BLaER1 treated with 17β-estradiol and CSF1 and Interleukin-3, amounts not matched to agents 10 nM and 100 nM (cell line): Measurements from ENCODE around the gene STX12.
A peak's percentile ranks its signal among the peaks of the same experiment; 100 is the strongest.
"Not testable (repeated sequence)": the region's sequence is repeated elsewhere in the genome, so short reads cannot be mapped to it uniquely, and the experiment has no call there.

Experiments used
- H3K27ac ChIP-seq, 11 experiments: shearing (Covaris generic); formaldehyde crosslinking; 2 replicates each; pipeline ENCODE4 v1.8.1; 2022
- H3K27me3 ChIP-seq, 11 experiments: shearing (Covaris generic); formaldehyde crosslinking; 2 replicates each; pipeline ENCODE4 v1.8.1; 2022
- H3K36me3 ChIP-seq, 11 experiments: shearing (Covaris generic); formaldehyde crosslinking; 2 replicates each; pipeline ENCODE4 v1.8.1; 2022
- H3K4me1 ChIP-seq, 10 experiments: shearing (Covaris generic); formaldehyde crosslinking; 2 replicates each; pipeline ENCODE4 v1.8.1; 2022
- H3K4me2 ChIP-seq, 11 experiments: shearing (Covaris generic); formaldehyde crosslinking; 2 replicates each; pipeline ENCODE4 v1.8.1; 2022
- H3K4me3 ChIP-seq, 10 experiments: shearing (Covaris generic); formaldehyde crosslinking; 2 replicates each; pipeline ENCODE4 v1.8.1; 2022
- H3K9ac ChIP-seq, 11 experiments: shearing (Covaris generic); formaldehyde crosslinking; 2 replicates each; pipeline ENCODE4 v1.8.1; 2022
- H3K9me3 ChIP-seq, 11 experiments: shearing (Covaris generic); formaldehyde crosslinking; replicated peaks in 1 of 11; 2 replicates each; pipeline ENCODE4 v1.8.1; 2022
- H4K20me1 ChIP-seq, 11 experiments: shearing (Covaris generic); formaldehyde crosslinking; 2 replicates each; pipeline ENCODE4 v1.8.1; 2022
- Cebpa-rat ChIP-seq, 11 experiments: shearing (Covaris generic); IDR thresholded peaks; 2 replicates each; pipeline ENCODE4 v1.8.1; 2022

The STX12 gene

GRCh38 chr1:27863538-27863915, 90.5 kb downstream of the STX12 start:
- Histone ChIP-seq H3K4me1 (peaks cover 58 to 98% (median 96%) of the 10 kb centered on the region in 10 experiments), H3K4me2 (peak overlapping the region; percentile 76 to 100 (median 90))

GRCh38 chr1:27864264-27864895, 91.4 kb downstream of the STX12 start:
- Histone ChIP-seq H3K4me1 (peaks cover 60 to 98% (median 96%) of the 10 kb centered on the region in 10 experiments), H3K36me3 (no peaks in the 10 kb centered on the region), H3K9me3 (no peaks in the 10 kb centered on the region), H3K27ac (peak overlapping the region; percentile 81 to 99 (median 93)), H4K20me1 (no peaks in the 10 kb centered on the region), H3K4me3 (peak overlapping the region in 4 of 10 experiments; percentile 10 to 38 (median 25); a peak in 5 of 20 replicates), H3K27me3 (no peaks in the 10 kb centered on the region), H3K9ac (peak overlapping the region; percentile 66 to 94 (median 79)), H3K4me2 (peak overlapping the region; percentile 76 to 100 (median 90))
- TF ChIP-seq Cebpa-rat (IDR thresholded peaks at IDR 0.05) = no peak

More at GRCh38 chr1:27863538-27863915, 90.5 kb downstream of the STX12 start:
- TF ChIP-seq Cebpa-rat (IDR thresholded peaks at IDR 0.05) = peak in 1 of 11 experiments; percentile 31; a peak in 2 of 22 replicates
- H3K27me3 ChIP-seq = no peaks in the 10 kb centered on the region
- H3K27ac ChIP-seq = peak overlapping the region; percentile 81 to 99 (median 93)
- H3K9ac ChIP-seq = peak overlapping the region; percentile 66 to 94 (median 79)
- H3K4me3 ChIP-seq = peak overlapping the region in 4 of 10 experiments; percentile 10 to 42 (median 25); a peak in 4 of 20 replicates
- H3K36me3 ChIP-seq = no peaks in the 10 kb centered on the region
- no peaks in the 10 kb centered on the region for H3K9me3 ChIP-seq
- no peaks in the 10 kb centered on the region for H4K20me1 ChIP-seq

GRCh38 chr1:27865821-27866220, 92.8 kb downstream of the STX12 start:
- H3K9ac ChIP-seq = peak overlapping the region in 4 of 11 experiments; percentile 19 to 94 (median 94); a peak in 5 of 22 replicates
- no peak for TF ChIP-seq Cebpa-rat (IDR thresholded peaks at IDR 0.05)
- H3K9me3 ChIP-seq = no peaks in the 10 kb centered on the region
- H3K4me2 ChIP-seq = peak overlapping the region in 9 of 11 experiments; percentile 76 to 100 (median 97); a peak in 18 of 22 replicates
- H3K4me1 ChIP-seq = peaks cover 67 to 100% (median 97%) of the 10 kb centered on the region in 10 experiments
- peak overlapping the region; percentile 18 to 99 (median 93); a peak in 20 of 22 replicates for H3K27ac ChIP-seq
- no peaks in the 10 kb centered on the region for H4K20me1 ChIP-seq
- no peaks in the 10 kb centered on the region for H3K27me3 ChIP-seq
- no peaks in the 10 kb centered on the region for H3K36me3 ChIP-seq
- no peak overlapping the region for H3K4me3 ChIP-seq

GRCh38 chr1:27868556-27868931, 95.5 kb downstream of the STX12 start:
- Histone ChIP-seq H3K27ac (peak overlapping the region; percentile 57 to 99 (median 84)), H3K9ac (peak overlapping the region; percentile 21 to 73 (median 65); a peak in 21 of 22 replicates), H3K9me3 (no peaks in the 10 kb centered on the region), H4K20me1 (peaks cover 0 to 11% (median 4%) of the 10 kb centered on the region in 11 experiments; a peak in 7 of 22 replicates), H3K27me3 (no peaks in the 10 kb centered on the region), H3K36me3 (peaks cover 0 to 6% (median 0%) of the 10 kb centered on the region in 11 experiments; a peak in 4 of 22 replicates), H3K4me1 (peaks cover 62 to 87% (median 83%) of the 10 kb centered on the region in 10 experiments), H3K4me3 (peak overlapping the region in 5 of 10 experiments; percentile 18 to 53 (median 38); a peak in 6 of 20 replicates), H3K4me2 (peak overlapping the region; percentile 81 to 100 (median 90))
- TF ChIP-seq Cebpa-rat (IDR thresholded peaks at IDR 0.05) = no peak

- no peak for TF ChIP-seq Cebpa-rat (IDR thresholded peaks at IDR 0.05)
- H3K4me2 ChIP-seq = peak overlapping the region; percentile 81 to 100 (median 90)
- H3K27ac ChIP-seq = peak overlapping the region; percentile 57 to 99 (median 84)
- no peaks in the 10 kb centered on the region for H3K27me3 ChIP-seq
- H3K4me1 ChIP-seq = peaks cover 62 to 87% (median 80%) of the 10 kb centered on the region in 10 experiments
- peak overlapping the region; percentile 21 to 73 (median 65) for H3K9ac ChIP-seq
- peak overlapping the region; percentile 4 to 53 (median 19); a peak in 12 of 20 replicates for H3K4me3 ChIP-seq
- no peaks in the 10 kb centered on the region for H3K9me3 ChIP-seq
- H4K20me1 ChIP-seq = peaks cover 0 to 17% (median 4%) of the 10 kb centered on the region in 11 experiments; a peak in 7 of 22 replicates
- peaks cover 0 to 12% (median 0%) of the 10 kb centered on the region in 11 experiments; a peak in 4 of 22 replicates for H3K36me3 ChIP-seq
Measured at GRCh38 chr1:27868932-27869718, 96.1 kb downstream of the STX12 start.

GRCh38 chr1:27869719-27870085, 96.7 kb downstream of the STX12 start:
- Histone ChIP-seq H3K27me3 (no peaks in the 10 kb centered on the region), H3K4me2 (peak overlapping the region; percentile 81 to 100 (median 90)), H3K4me1 (peaks cover 62 to 87% (median 79%) of the 10 kb centered on the region in 10 experiments), H3K9me3 (no peaks in the 10 kb centered on the region), H3K9ac (peak overlapping the region; percentile 21 to 73 (median 65); a peak in 18 of 22 replicates), H4K20me1 (peaks cover 0 to 23% (median 4%) of the 10 kb centered on the region in 11 experiments; a peak in 7 of 22 replicates), H3K4me3 (peak overlapping the region in 8 of 10 experiments; percentile 4 to 53 (median 21); a peak in 9 of 20 replicates), H3K27ac (peak overlapping the region; percentile 57 to 99 (median 84); a peak in 21 of 22 replicates), H3K36me3 (peaks cover 0 to 17% (median 0%) of the 10 kb centered on the region in 11 experiments; a peak in 4 of 22 replicates)
- no peak for TF ChIP-seq Cebpa-rat (IDR thresholded peaks at IDR 0.05)

- Histone ChIP-seq H3K4me1 (peaks cover 64 to 85% (median 77%) of the 10 kb centered on the region in 10 experiments), H3K27ac (peak overlapping the region in 6 of 11 experiments; percentile 4 to 27 (median 14); a peak in 2 of 22 replicates), H4K20me1 (peaks cover 0 to 31% (median 7%) of the 10 kb centered on the region in 11 experiments; a peak in 9 of 22 replicates), H3K4me2 (peak overlapping the region in 3 of 11 experiments; percentile 44 to 100 (median 98); a peak in 6 of 22 replicates), H3K36me3 (peaks cover 0 to 22% (median 3%) of the 10 kb centered on the region in 11 experiments; a peak in 14 of 22 replicates)
- H3K9me3 ChIP-seq, H3K27me3 ChIP-seq, H3K4me3 ChIP-seq, H3K9ac ChIP-seq: not testable (repeated sequence)
Measured at GRCh38 chr1:27871076-27871475, 98.1 kb downstream of the STX12 start.

GRCh38 chr1:27872059-27872801, 99.2 kb downstream of the STX12 start, which contains the start of gene THEMIS2:
Gene THEMIS2, plus strand, starts transcription at chr1:27872544. Its CDS starts 28 bp downstream, at chr1:27872572.
- H4K20me1 ChIP-seq = peaks cover 0 to 42% (median 9%) of the 10 kb centered on the region in 11 experiments; a peak in 10 of 22 replicates

More at GRCh38 chr1:27872059-27872801, 99.2 kb downstream of the STX12 start, which contains the start of gene THEMIS2:
- H3K36me3 ChIP-seq = peaks cover 0 to 34% (median 15%) of the 10 kb centered on the region in 11 experiments; a peak in 18 of 22 replicates
- H3K4me1 ChIP-seq = peaks cover 64 to 85% (median 78%) of the 10 kb centered on the region in 10 experiments
- peak within 1 kb of the TSS; percentile 82 to 97 (median 93) for H3K27ac ChIP-seq
- peak within 1 kb of the TSS; percentile 84 to 99 (median 94) for H3K9ac ChIP-seq
- H3K27me3 ChIP-seq = no peaks in the 10 kb centered on the region
- H3K9me3 ChIP-seq = no peaks in the 10 kb centered on the region
- peak within 1 kb of the TSS; percentile 83 to 100 (median 96) for H3K4me2 ChIP-seq
- no peak for TF ChIP-seq Cebpa-rat (IDR thresholded peaks at IDR 0.05)
- H3K4me3 ChIP-seq = peak within 1 kb of the TSS; percentile 66 to 98 (median 92)
